ENCODE measurements around the gene MAN2C1.

DNA sequence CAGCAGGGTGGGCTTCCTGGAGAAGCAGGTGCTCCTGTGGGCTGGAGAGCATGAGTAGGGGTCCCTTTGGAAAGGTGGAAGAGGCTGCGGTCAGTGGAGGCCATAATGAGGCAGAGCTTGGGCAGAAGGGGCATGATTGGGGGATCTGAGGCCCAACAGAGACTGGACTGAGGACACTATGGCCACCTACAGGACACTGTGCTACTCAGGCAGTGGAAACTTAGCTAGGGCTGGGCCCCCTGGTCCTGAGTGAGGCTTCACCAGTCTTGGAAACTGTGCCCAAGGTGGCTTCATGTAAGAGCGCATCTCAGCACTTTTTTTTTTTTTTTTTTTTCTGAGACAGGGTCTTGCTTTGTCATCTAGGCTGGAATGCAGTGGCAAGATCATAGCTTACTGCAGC, 38.8 kb downstream of the MAN2C1 start:
- TF ChIP-seq POLR2A (IDR thresholded peaks at IDR 0.05), result no peak
- TF ChIP-seq, protein P1, sequence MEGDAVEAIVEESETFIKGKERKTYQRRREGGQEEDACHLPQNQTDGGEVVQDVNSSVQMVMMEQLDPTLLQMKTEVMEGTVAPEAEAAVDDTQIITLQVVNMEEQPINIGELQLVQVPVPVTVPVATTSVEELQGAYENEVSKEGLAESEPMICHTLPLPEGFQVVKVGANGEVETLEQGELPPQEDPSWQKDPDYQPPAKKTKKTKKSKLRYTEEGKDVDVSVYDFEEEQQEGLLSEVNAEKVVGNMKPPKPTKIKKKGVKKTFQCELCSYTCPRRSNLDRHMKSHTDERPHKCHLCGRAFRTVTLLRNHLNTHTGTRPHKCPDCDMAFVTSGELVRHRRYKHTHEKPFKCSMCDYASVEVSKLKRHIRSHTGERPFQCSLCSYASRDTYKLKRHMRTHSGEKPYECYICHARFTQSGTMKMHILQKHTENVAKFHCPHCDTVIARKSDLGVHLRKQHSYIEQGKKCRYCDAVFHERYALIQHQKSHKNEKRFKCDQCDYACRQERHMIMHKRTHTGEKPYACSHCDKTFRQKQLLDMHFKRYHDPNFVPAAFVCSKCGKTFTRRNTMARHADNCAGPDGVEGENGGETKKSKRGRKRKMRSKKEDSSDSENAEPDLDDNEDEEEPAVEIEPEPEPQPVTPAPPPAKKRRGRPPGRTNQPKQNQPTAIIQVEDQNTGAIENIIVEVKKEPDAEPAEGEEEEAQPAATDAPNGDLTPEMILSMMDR (IDR thresholded peaks at IDR 0.05), result no peak
